Measurements from ENCODE around the gene ARPC1B.

GRCh38 chr7:99369767-99370391, 4.7 kb upstream of the ARPC1B start:
- no peak for TF ChIP-seq CTCF (IDR thresholded peaks at IDR 0.05)
- no peak for TF ChIP-seq POLR2A (IDR thresholded peaks at IDR 0.05)
